KBM-7 (cell line): ENCODE data around the gene SRRD.

Experiments used
- DNase-seq: peaks from one replicate; pipeline ENCODE4 v3.0.0-alpha.2; 2015
- in situ Hi-C: fragments of 300-500 bp; cut with MboI; formaldehyde crosslinking; loops from 2 replicates; pipeline ENCODE4 v1.14.3; 2020; ENCODE audit warnings: low sequenced_read_pairs, low pct_unique_long_range_greater_than_20kb, mixed read lengths

Gene SRRD

GRCh38 chr22:26452236-26453016 lies 31.3 kb upstream of the SRRD start:
- no peak for DNase-seq
- in situ Hi-C loops: no loop called here

DNA sequence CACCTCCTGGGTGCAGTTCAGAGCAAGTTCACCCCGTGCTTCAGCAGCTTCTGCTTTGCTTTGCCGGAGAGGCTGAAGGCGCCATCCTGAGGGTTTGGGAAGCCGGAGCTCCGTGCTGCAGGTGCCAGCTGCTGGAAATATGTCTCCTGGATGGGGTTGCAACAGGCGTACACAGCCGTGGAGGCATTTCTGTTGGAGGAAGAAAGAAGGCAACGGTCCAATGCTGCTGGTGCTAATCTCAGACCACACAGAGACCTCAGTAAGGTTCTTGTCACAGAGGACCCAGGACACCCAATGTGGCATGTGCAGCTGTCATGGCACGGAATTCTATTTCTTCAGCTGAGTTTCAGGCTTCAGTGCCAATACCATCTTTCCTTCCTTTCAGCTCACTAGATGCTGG lies 30.5 kb upstream of the SRRD start:
- in situ Hi-C loops: no loop called here
- DNase-seq: no peak

- no peak for DNase-seq
- in situ Hi-C loops: no loop called here
Measured at GRCh38 chr22:26453812-26454500, 29.7 kb upstream of the SRRD start.

DNA sequence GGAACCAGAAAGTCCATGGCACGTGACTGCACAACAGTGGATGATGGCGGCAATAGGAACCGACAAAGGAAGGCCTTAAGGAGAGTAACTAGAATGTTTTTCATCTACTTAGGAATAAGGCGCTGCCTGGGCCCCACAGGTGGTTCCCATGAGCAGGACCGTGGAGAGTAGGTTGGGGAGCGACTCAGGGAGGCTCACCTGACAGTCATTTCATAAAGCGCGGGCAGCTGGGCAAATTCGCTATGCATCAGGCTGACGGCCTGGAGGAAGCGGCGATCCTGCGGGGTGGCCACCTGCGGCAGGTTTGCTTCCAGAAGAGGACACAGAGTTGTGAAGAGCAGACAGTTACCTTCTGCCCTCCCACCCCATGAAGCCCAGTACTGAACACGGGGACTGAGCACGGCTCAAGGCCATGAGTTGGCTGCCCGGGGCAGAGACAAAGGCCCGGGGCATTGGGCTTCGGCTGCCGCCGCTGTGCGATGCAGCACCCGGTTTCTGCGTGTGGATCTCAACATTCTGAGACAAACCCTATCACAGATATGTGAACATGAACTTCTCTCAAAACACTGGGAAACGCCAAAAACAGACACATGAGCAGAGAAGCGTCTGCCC lies 25.9 kb upstream of the SRRD start:
- in situ Hi-C loops: no loop called here

DNA sequence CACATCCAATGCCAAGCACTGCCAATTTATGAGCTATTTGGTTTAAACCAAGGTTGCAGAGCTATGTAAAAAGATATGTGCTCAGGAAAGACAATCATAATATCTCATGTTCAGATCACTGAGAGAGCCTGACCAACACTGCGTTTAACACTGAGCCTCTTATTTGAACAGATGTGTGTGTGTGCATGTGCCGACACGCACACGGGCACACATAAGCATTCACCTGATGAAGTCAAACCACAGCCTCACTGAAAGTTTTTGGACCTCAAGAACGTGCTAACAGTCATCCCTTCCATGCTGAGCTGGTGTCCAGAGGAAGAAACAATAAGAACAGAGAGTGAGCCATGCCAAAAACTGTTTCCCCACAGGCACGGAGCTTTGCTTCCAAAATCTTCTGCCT lies 23.5 kb upstream of the SRRD start:
- in situ Hi-C loops: loop anchor here (10.0 kb wide), 1 partner anchor 55 kb away; no protein-coding TSS in a partner anchor
- DNase-seq: no peak

More for the DNA sequence above, 25.9 kb upstream of the SRRD start:
- no peak for DNase-seq

GRCh38 chr22:26461188-26461810 lies 22.4 kb upstream of the SRRD start:
- in situ Hi-C loops: loop anchor here (10.0 kb wide), 1 partner anchor 56 kb away; no protein-coding TSS in a partner anchor
- peak; percentile 54 for DNase-seq

- DNase-seq: no peak
- in situ Hi-C loops: loop anchor here (10.0 kb wide), 1 partner anchor 57 kb away; no protein-coding TSS in a partner anchor
Measured at GRCh38 chr22:26462051-26462450, 21.6 kb upstream of the SRRD start.

DNA sequence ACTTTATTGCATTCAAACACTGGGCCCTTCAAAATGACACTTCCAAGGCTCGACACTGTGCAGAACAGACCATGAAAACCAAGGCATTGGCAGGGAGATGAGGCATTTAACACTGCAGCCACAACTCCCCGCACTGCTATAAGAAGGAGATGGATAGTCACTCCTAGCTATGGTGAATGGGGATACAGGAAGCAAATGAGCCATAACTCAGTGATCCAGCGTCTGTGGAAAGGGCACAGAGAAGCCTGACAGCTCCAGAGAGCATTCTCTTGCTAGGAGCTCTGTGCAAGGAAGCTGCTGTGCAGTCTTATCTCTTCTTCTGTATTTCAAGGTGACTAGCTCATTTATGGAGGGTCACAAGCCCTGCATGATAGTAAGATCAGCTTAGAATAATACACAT lies 21.0 kb upstream of the SRRD start:
- in situ Hi-C loops: loop anchor here (10.0 kb wide), 1 partner anchor 58 kb away; no protein-coding TSS in a partner anchor
- no peak for DNase-seq

DNA sequence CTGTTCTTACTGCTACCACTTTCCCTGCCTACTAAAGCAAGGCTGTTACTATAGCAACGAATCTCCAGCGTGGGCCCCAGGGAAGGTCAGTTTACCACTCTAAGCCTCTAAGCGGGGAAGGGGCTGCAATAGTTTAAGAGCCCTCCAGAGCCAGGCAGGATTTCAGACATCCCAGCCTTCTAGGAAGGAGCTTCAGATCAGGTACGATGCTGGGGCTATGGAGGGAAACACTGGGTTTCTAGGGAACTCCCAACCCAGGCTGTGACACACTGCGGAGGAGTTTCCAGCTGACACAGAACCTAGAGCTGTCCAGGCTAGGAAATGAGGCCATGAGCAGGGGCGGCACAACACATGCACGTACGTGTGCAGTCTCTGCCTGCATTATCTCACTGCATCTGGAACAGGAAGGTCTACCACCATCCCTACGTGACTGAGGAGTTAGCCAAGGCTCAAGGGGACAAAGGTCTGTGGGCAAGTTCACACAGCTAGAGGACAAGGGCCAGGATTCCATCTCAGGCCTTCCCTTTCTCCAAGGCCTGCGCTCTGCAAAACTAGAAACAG lies 20.5 kb upstream of the SRRD start:
- in situ Hi-C loops: loop anchor here (10.0 kb wide), 1 partner anchor 58 kb away; no protein-coding TSS in a partner anchor
- DNase-seq: no peak

DNA sequence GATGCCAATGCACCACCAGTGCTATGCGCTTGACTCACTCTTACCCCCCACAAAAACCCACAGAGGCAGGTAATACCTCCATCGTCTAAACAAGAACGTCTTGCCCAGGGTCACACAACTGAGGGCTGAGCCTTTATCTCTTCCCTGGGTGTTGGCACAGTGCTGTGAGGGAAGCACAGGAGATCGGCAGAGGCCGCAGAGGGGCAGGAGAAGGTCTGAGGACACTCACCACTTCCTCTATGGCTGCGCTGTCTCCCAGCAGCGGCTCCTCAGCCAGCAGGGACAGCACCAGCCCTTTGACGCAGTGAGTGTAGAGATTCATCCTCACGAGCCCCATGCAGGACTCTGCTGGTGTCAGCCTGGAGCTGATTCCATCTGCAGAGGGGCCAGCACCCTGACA lies 20.0 kb upstream of the SRRD start:
- no peak for DNase-seq
- in situ Hi-C loops: loop anchor here (10.0 kb wide), 1 partner anchor 59 kb away; no protein-coding TSS in a partner anchor

DNA sequence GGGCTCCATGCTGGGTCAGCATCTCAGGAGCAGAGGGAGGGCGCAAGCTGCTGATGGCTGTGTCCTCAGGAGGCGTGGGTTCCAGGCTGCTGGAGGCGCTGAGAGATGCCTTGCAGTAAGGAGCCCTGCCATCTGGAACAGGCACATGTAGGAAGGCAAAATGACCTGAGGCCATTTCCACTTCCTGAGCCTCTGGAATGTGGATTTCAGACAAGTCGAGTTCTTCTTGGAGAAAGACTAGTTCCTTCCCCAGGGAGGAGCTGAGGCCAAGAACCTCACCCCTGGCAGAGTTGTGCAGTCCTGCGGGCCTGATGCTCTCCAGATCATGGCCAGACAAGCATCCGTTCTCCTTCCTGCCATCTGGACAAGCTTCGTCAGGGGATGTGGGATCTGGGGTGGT lies 19.4 kb upstream of the SRRD start:
- DNase-seq: no peak
- in situ Hi-C loops: loop anchor here (10.0 kb wide), 1 partner anchor 60 kb away; no protein-coding TSS in a partner anchor

DNA sequence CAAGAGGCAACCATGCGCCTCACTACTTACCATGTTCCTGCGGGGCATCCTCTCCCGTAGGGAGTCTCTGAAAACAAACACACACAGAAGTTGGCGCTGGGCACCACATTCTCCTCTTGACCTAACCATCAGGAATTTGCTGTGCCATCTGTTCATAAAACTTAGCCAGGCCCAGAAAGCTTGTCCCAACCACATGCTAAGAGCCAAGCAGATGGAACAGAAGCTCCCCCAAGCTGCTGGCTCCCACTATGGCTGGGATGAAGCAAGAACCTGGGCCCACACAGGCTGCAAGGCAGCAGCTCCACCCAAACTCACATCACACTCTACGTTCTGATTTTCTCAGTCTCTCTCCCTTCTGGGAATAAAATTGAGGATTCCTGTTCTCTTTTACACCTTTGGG lies 17.5 kb upstream of the SRRD start:
- in situ Hi-C loops: loop anchor here (10.0 kb wide), 1 partner anchor 61 kb away; no protein-coding TSS in a partner anchor
- no peak for DNase-seq

GRCh38 chr22:26470807-26471206 lies 12.9 kb upstream of the SRRD start:
- DNase-seq: no peak
- in situ Hi-C loops: no loop called here

DNA sequence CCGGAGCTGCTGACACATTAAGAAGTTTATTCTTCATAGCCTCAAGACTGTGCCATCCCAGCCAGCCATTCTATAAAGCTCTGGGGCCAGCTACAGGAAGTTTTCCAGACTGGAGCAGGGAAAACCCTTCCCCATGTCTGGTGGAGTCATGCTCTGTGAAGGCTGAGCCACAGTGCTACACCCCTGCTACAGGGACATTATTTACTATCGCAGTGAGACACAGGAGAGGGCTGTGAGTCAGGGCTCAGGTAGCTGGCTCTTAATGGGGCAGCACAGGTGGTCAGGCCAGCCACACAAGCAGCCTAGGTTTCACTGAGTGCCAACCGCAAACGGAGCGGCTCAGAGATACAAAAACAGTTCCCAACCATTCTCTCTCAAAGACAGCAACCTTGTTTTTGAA lies 12.2 kb upstream of the SRRD start:
- in situ Hi-C loops: no loop called here
- no peak for DNase-seq

DNA sequence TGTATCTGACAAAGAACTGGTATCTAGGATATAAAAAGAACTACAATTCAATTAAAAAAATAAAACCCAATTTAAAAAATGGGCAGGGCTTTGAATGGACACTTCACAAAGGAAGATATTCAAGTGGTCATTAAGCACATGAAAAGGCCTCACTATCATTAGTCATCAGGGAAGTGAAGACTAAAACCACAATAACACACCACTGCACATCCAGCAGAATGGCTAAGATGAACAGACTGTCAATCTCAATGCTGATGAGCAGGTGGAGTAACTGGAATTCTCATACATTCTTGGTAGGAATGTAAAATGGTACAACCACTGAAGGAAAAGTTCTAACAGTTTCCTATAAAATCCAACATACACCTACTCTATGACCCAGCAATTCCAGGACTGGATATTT lies 9.0 kb upstream of the SRRD start:
- in situ Hi-C loops: no loop called here

GRCh38 chr22:26476705-26477340 lies 6.9 kb upstream of the SRRD start:
- in situ Hi-C loops: no loop called here
- no peak for DNase-seq

More for the DNA sequence above, 9.0 kb upstream of the SRRD start:
- no peak for DNase-seq

- in situ Hi-C loops: no loop called here
- DNase-seq: no peak
Measured at GRCh38 chr22:26477341-26477731, 6.3 kb upstream of the SRRD start.

GRCh38 chr22:26479043-26479791 lies 4.5 kb upstream of the SRRD start:
- DNase-seq: peak; percentile 63
- in situ Hi-C loops: no loop called here
